HK-2 (cell line): ENCODE results near the gene ALDH1A1.

Source experiments
- DNase-seq: peaks from one replicate; pipeline ENCODE4 v3.0.0-alpha.2; 2018; ENCODE audit not compliant: unreplicated experiment

Gene ALDH1A1

GRCh38 chr9:72917892-72918509 lies 34.9 kb downstream of the ALDH1A1 start:
- no peak for DNase-seq

- no peak for DNase-seq
These were observed 37.2 kb downstream of the ALDH1A1 start for GRCh38 chr9:72915659-72916058.

GRCh38 chr9:72914750-72915149 lies 38.1 kb downstream of the ALDH1A1 start:
- DNase-seq: no peak

GRCh38 chr9:72913382-72914009 lies 39.4 kb downstream of the ALDH1A1 start:
- no peak for DNase-seq

GRCh38 chr9:72912476-72913381 lies 40.1 kb downstream of the ALDH1A1 start:
- no peak for DNase-seq

GRCh38 chr9:72911816-72912215 lies 41.0 kb downstream of the ALDH1A1 start:
- DNase-seq: no peak

GRCh38 chr9:72911247-72911775 lies 41.5 kb downstream of the ALDH1A1 start:
- no peak for DNase-seq

- no peak for DNase-seq
These were observed 43.4 kb downstream of the ALDH1A1 start for GRCh38 chr9:72909428-72909827.

- DNase-seq: no peak
These were observed 45.4 kb downstream of the ALDH1A1 start for GRCh38 chr9:72907421-72907820.

- no peak for DNase-seq
These were observed 46.0 kb downstream of the ALDH1A1 start for GRCh38 chr9:72906810-72907209.

GRCh38 chr9:72905514-72906480 lies 47.1 kb downstream of the ALDH1A1 start:
- no peak for DNase-seq

- DNase-seq: no peak
These were observed 48.4 kb downstream of the ALDH1A1 start for GRCh38 chr9:72904267-72905093.

GRCh38 chr9:72903103-72903502 lies 49.8 kb downstream of the ALDH1A1 start:
- DNase-seq: no peak

- no peak for DNase-seq
These were observed 50.6 kb downstream of the ALDH1A1 start for GRCh38 chr9:72902268-72902667.

- DNase-seq: no peak
These were observed 52.9 kb downstream of the ALDH1A1 start for GRCh38 chr9:72899734-72900477.

- no peak for DNase-seq
These were observed 53.8 kb downstream of the ALDH1A1 start for GRCh38 chr9:72898784-72899733.

- no peak for DNase-seq
These were observed 54.5 kb downstream of the ALDH1A1 start for GRCh38 chr9:72898360-72898759.

GRCh38 chr9:72897069-72897649 lies 55.7 kb downstream of the ALDH1A1 start:
- DNase-seq: no peak
